GM18951 (cell line): ENCODE results near the gene GYPC.
"Not testable (repeated sequence)": the region's sequence is repeated elsewhere in the genome, so short reads cannot be mapped to it uniquely, and the experiment has no call there.

Experiments
- POLR2A ChIP-seq: IDR thresholded peaks from 4 replicates; pipeline ENCODE4 v1.6.1; 2011; ENCODE audit warnings: mild to moderate bottlenecking; ENCODE audit not compliant: insufficient read length, insufficient read depth; ENCODE audit errors: extremely low read depth
- in situ Hi-C: fragments of 300-500 bp; cut with MboI; formaldehyde crosslinking; loops from one replicate; pipeline ENCODE4 v1.12.0; 2022; ENCODE audit warnings: low sequenced_read_pairs, mixed read lengths, inconsistent platforms; ENCODE audit not compliant: unreplicated experiment

Gene GYPC

DNA sequence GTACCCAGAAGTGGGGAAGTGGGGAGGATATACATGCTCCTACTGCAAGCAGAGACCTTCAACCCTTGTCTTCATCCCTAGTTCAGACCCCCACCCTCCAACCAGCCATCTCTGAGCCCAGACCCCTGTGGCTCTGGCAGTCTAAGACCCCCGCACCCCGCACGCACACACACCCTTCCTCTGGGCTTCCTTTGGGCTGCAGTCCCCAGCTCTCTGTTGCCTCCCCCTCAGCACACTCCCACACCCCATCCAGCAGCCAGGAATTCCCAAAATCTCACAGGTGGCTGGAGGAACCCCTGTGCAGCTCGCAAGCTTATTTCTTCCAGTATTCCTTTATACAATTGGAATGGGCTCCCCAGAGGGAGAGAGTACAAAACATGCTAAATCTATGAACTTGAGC is 13.9 kb upstream of the GYPC start:
- TF ChIP-seq POLR2A, result no peak
- in situ Hi-C loops, result no loop called here

DNA sequence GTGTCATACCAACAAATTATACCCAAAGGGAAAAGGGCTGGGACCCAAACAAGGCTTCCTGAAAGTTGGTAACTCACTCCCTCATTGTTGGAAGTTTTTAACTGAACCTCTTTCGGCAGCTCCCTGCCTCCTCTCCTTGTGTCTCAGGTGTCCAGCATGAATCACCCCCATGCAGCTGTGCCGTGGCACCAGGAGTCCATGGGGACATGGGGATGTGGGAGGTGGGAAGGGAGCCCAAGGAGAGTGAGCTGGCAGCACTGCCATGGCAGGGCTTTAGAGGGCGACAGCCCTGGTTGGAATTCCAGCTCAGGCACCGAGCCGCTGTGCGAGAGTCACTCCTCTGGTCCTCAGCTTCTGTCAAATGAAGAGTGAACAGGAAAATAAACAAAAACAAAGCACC is 12.5 kb upstream of the GYPC start:
- TF ChIP-seq POLR2A, result no peak
- in situ Hi-C loops, result no loop called here

DNA sequence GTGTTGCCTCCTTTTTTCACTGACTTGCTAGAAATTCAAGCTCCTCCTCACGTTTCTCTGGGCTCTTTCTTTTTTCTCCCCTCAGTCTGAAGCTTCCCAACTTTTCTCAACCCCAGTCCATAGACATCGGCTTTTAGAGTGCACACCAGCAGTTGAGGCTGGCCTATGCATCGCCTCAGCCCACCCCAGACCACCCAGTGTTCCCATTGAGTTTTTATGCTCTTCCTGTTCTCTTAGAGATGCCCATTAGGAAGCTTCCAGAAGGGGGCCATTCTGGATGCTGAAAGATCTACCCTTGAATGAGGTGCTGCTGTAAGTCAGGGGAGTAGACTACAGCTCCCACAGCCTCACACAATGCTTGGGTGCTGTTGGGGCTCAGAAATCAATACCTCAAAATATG is 12.0 kb upstream of the GYPC start:
- in situ Hi-C loops, result no loop called here

DNA sequence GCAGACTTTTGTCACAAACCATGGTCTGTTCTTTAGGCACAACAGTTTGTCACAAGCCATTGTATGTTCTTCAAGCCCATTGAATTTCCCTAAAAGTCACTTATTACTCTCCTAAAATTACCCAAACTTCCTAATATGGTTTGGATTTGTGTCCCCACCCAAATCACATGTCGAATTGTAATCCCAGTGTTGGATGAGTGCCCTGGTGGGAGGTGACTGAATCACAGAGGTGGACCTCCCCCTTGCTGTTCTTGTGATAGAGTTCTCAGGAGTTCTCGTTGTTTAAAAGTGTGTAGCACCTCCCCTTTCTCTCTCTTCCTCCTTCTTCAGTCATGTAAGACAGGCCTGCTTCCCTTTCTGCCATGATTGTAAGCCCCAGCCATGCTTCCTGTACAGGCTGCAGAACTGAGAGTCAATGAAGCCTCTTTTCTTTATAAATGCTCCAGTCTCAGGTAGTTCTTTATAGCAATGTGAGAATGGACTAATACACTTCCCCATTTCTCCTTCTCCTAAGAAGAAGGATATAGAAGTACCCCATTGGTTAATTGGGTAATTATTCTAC is 11.2 kb upstream of the GYPC start:
- TF ChIP-seq POLR2A, result no peak

More for the DNA sequence above, 12.0 kb upstream of the GYPC start:
- no peak for TF ChIP-seq POLR2A

DNA sequence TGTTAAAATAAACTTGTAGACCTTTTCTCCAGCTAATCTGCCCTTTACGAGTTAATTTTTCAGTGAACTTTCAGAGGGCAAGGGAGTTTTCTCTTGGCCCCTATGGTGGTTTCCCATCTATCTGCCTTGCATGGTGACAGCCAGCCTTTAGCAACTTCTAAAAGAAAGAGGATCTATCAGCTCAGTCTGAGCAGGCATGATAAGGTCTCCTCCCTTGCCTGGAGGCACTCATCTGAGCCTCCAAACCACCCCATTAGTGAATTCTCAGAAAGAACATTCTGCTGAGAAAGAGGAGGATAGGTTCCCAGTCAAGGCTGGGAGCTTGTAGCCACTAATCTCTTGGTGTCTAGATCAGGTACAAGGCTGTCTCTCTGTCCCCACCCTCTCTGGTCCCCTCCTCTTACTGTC is 10.7 kb upstream of the GYPC start:
- TF ChIP-seq POLR2A, result no peak
- in situ Hi-C loops, result no loop called here

More for the DNA sequence above, 11.2 kb upstream of the GYPC start:
- in situ Hi-C loops, result no loop called here

DNA sequence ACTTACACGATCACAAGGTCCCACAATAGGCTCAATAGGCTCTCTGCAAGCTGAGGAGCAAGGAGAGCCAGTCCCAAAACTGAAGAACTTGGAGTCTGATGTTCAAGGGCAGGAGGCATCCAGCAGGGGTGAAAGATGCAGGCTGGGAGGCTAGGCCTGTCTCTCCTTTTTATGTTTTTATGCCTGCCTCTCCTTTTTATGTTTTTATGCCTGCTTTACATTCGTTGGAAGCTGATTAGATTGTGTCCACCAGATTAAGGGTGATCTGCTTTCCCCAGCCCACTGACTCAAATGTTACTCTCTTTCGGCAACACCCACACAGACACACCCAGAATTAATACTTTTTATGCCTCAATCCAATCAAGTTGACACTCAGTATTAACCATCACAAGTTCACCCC is 9.9 kb upstream of the GYPC start:
- TF ChIP-seq POLR2A, result no peak
- in situ Hi-C loops, result no loop called here

DNA sequence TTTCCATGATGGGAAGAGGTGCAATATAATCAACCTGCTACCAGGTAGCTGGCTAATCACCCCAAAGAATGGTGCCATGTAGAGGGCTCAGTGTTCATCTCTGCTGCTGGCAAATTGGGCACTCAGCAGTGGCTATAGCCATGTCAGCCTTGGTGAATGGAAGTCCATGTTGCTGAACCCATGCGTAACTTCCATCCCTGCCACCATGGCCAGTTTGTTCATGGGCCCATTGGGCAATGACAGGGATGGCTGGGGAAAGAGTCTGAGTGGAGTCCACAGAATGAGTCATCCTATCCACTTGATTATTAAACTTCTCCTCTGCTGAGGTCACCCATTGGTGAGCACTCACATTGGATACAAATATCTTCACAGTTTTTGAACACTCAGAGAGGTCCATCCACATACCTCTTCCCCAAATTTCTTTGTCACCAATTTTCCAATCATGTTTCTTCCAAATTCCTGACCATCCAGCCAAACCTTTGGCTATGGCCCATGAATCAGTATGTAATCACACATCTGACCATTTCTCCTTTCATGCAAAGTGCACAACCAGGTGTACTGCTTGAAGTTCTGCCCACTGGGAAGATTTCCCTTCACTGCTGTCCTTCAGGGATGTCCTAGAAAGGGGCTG is 8.1 kb upstream of the GYPC start:
- in situ Hi-C loops, result not testable (repeated sequence)

DNA sequence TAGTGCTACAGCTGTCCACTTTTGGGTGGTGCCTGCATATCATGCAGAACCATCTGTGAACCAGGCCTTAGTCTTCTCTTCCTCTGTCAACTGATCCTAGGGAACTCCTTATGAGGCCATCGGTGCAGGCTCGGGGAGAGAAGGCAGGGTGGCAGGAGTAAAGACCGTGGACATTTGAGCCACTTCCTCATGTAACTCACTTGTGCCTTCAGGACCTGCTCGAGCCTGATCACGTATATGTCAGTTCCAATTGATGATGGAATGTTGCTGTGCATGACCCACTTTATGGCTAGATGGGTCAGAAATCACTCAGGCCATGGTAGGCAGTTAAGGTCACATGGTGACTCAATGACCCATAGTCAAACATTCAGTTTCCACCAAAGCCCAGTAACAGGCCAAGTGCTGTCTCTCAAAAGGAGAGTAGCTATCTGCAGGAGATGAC is 7.6 kb upstream of the GYPC start:
- in situ Hi-C loops, result not testable (repeated sequence)

DNA sequence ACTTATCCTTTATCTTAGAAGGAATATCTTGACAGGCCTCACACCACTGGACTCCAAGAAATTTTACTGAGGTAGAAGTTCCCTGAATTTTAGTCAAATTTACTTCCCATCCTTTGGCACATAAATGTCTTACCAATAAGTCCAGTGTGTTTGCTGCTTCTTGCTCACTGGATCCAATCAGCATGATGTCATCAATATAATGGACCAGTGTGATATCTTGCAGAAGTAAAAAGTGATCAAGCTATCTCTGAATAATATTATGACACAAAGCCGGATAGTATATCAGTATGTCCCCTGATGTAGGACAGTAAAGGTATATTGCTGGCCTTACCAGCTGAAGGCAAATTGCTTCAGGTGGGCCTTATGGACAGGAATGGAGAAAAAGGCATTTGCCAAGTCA is 6.9 kb upstream of the GYPC start:
- in situ Hi-C loops, result no loop called here
- no peak for TF ChIP-seq POLR2A

DNA sequence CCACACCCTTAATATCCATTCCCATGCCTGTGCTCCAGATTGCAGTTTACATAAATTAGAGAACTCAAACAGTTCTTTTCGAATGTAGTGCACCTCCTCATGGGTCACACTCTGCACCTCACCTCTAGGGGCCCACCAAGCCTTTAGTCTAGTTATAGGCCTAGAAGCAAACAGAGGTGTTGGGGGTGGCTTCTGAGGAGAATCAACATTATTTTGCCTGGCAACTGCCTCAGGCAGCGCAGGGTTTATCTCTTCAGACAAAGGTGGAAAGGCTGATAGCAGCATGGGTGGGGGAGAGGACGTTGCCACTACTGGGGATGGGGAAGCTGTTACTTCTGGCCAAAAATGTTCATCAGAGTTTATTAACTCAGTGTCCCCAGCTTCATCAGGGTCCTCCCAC is 5.0 kb upstream of the GYPC start:
- TF ChIP-seq POLR2A, result no peak
- in situ Hi-C loops, result no loop called here

DNA sequence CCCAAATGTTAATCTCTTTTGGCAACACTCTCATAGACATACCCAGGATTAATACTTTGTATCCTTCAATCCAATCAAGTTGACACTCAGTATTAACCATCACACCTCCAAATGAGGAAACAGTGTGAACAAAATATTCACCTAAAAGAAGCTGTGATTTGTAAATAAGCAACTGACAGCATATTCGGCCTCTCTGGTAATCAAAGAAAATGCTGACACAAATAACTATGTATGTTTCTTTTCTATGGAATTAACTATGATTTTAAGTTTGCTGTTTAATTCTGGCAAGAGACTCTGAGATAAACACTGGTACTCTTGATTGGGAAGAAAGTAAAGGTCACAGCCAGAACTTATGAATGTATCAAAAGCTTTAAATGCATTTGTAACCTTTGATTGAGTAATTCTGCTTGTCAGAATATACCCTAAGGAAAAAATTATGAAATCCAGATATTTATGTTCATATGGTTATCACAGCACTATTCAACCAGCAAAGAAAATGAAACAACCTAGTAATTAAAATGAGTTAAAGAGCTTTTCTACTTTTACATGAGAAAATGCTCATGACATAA is 3.6 kb upstream of the GYPC start:
- in situ Hi-C loops, result no loop called here
- no peak for TF ChIP-seq POLR2A

DNA sequence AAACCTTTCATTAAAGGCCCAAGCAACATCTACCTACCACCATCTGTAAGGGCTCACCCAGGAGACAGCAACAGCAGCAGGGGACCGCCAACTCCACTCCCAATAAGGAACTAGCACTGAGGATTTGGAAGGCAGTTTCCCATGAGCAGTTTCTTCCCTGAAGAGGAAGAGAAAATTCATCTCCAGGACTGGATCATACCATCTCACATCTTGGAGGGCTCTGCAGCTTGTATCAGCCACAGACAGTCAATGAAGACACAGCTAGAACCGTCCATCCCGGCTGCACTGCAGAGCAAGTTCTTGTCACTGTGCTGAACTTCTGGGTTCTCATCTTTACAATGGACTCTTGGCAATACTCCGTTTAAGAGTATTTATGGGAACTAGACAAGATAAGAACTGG is 2.8 kb upstream of the GYPC start:
- in situ Hi-C loops, result no loop called here
- TF ChIP-seq POLR2A, result no peak

DNA sequence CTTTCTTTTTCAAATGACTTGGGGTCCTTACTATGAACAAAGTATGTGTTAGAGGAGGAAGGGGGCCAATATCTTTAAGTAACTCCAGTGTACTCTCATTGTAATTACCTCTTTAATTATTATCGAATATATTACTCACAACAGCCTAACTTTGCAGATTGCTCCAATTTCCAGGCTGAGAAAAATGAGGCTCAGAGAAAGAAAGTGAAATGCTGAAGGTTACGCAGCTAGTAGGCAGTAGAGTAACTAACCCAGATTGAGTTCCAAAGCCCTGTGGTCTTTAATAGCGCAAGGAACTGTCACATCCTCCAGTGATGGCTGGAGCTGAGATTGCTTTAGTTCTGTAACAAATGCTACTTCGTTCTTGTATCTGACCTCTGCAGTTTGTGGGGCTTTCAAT is 2.2 kb upstream of the GYPC start:
- in situ Hi-C loops, result no loop called here
- no peak for TF ChIP-seq POLR2A

DNA sequence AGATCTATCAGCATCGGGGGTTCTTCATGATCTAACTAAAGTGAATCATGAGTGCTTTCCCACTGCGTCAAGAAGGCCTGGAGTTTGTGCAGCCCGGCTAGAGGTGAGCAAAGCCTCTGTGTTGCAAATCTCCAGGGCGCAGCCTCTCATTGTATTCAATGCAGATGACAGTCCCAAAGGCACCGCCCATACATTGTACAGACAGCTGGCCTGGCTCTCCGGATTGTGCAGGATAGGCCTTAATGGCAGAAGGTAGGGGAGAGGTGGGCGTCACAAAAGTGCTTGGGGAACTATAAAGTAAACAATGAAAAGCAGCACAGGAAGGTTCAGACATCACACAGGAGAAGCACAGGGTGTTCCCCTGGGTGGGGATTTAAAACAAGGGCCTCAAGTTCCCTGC is 907 bp upstream of the GYPC start:
- TF ChIP-seq POLR2A, result no peak
- in situ Hi-C loops, result no loop called here
